ENCODE results near the gene PPP1R1C.

Gene PPP1R1C

DNA sequence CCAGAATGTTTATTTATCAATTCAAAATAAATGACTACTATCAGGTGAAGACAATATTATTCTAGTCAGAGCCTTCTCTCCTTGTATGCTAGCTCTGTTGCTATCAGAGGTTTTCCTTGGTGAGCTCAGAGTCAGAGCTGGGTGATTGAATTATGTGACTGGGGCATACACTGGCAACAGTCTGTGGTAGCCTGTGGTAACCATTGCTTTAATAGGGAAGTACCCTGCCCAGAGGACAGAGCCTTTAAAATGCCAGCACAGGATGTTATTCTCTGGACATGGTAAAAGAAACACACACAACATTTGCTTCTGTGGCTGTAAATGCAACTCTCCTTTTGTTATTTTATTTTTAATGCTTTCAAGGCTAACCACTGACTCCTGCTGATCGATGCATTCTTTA lies 124.7 kb downstream of the PPP1R1C start:
- Histone ChIP-seq H3K36me3 (ENCODE audit: insufficient read depth, low read length) (no peaks in the 10 kb centered on the region), H3K9ac (ENCODE audit: low read depth, low read length) (no peak overlapping the region), H3K4me1 (ENCODE audit: insufficient read depth, low read length) (peaks cover 4% of the 10 kb centered on the region; the same call in 1 of the 2 replicates)

DNA sequence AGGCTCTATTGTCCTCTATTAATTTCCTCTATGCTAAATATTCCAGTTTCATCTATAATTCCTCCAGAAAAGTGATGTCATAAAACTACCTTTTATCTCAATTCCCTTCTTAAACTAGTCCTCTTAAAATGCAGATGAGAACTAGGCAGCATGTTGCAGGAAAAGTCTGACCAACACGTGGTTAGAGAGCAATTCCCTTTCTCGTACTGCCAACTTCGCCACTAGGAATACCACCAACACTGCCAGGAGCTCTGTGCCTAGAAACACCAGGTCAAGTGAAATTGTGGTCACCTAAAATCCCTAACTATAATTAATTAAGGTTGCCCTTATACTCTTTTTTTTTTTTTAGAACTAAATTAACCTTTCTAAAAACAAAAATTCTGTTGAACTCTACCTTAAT lies 127.7 kb downstream of the PPP1R1C start:
- Histone ChIP-seq H3K4me1 (ENCODE audit: insufficient read depth, low read length) (peaks cover 4% of the 10 kb centered on the region; the same call in 1 of the 2 replicates), H3K36me3 (ENCODE audit: insufficient read depth, low read length) (no peaks in the 10 kb centered on the region), H3K9me3 (ENCODE audit: control insufficient read depth, insufficient read depth, low read length) (no peaks in the 10 kb centered on the region), H3K9ac (ENCODE audit: low read depth, low read length) (no peak overlapping the region)

More for the DNA sequence above, 124.7 kb downstream of the PPP1R1C start:
- H3K9me3 ChIP-seq (ENCODE audit: control insufficient read depth, insufficient read depth, low read length) = no peaks in the 10 kb centered on the region

DNA sequence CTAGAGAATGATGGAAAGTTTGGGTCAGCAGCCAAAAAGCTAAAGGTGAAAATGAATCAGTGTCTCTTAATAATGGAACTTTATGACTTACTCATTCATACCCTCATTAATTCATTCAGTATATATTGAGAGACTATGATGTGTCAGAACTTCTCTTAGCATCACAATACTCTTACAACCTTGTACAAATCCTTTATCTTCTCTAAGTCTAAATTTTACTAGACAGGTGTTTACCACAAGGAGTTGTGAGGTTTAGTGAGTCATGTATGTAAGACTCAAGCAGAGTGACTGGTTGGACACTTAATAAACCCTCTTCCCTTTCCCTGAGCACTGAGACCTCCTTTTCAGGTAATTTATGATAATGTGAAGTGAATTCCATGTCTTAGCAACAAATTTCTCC lies 129.6 kb downstream of the PPP1R1C start:
- no peaks in the 10 kb centered on the region for H3K36me3 ChIP-seq (ENCODE audit: insufficient read depth, low read length)
- no peaks in the 10 kb centered on the region for H3K9me3 ChIP-seq (ENCODE audit: control insufficient read depth, insufficient read depth, low read length)
- no peak overlapping the region for H3K9ac ChIP-seq (ENCODE audit: low read depth, low read length)
- H3K4me1 ChIP-seq (ENCODE audit: insufficient read depth, low read length) = peaks cover 4% of the 10 kb centered on the region; the same call in 1 of the 2 replicates

DNA sequence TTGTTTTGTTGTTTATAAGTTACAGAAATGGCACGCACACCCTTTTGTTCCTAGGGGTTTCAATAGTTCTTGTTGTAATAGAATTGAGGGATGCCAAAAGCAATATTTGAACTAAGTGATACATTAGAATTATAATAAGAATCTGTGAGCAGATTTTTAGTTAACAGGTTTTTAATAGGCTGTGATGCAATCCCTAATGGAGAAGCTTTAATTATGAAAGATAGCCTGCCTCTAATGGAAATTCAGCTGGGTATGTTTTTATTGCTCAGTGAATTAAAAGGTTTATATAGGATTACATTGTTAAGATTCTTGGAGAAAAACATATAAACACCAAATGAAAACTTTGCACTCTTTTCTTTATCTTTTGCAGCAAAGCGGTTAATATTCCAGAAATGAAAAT lies 131.1 kb downstream of the PPP1R1C start:
- Histone ChIP-seq H3K36me3 (ENCODE audit: insufficient read depth, low read length) (no peaks in the 10 kb centered on the region), H3K9me3 (ENCODE audit: control insufficient read depth, insufficient read depth, low read length) (no peaks in the 10 kb centered on the region), H3K4me1 (ENCODE audit: insufficient read depth, low read length) (no peaks in the 10 kb centered on the region), H3K9ac (ENCODE audit: low read depth, low read length) (no peak overlapping the region)

DNA sequence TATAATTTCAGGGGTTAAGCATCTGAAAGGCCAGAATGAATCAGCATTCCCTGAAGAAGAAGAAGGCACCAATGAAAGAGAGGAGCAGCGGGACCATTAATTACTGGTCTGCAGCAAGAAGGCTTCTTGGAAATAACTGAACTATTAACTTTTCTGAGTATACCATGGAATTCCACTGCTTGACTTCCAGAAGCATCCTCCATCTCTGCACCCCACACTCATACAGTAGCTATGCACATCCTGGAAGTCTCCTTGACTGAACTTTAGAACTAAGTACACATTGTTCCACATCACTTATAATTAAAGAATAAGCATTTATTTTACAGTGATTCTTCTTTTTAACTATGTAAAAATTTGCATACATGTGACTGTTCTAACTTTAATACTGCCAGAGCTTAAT lies 131.5 kb downstream of the PPP1R1C start:
- no peaks in the 10 kb centered on the region for H3K4me1 ChIP-seq (ENCODE audit: insufficient read depth, low read length)

DNA sequence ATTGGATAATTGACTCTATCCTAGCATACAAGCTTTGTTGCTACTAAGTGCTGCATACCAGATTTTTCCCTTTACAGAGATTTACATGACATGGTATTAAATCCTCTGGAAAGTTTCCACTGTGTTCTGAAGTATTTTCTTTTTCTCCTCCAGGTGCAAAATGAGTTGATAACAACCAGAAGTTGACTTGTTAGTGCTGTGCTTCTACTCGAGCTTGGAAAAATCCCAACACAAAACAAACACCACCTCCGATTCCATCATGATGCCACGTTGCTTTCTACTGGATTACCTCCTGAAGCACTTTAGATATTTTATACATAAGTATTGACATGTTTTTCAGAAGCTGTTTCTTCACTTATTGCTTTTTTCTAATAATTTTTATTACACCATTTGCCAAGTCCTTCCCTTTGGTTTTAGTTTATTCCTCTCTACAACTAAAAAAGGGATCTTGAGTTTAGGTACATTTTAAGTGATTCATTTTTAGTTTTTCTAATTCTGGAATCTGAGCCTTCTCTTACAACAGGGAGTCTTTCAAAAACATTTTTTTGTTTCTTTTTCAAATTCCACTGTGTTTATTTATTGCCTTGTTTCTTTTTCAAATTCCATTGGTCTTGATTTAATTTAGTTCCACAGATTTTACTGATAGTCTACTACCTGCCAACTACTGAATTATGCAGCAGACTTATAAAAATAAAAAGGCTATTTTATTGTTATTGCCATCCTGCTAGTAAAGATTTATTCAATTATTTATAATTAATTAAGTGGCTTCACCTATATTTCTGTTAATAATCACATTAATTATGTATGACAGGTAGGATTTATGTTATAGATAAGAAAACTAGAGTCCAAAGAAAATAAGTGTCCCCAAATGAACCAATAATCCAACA lies 143.4 kb downstream of the PPP1R1C start:
- no peaks in the 10 kb centered on the region for H3K9me3 ChIP-seq (ENCODE audit: control insufficient read depth, insufficient read depth, low read length)
- H3K36me3 ChIP-seq (ENCODE audit: insufficient read depth, low read length) = no peaks in the 10 kb centered on the region
- H3K4me1 ChIP-seq (ENCODE audit: insufficient read depth, low read length) = no peaks in the 10 kb centered on the region
- no peak overlapping the region for H3K9ac ChIP-seq (ENCODE audit: low read depth, low read length)

More for the DNA sequence above, 131.5 kb downstream of the PPP1R1C start:
- Histone ChIP-seq H3K9ac (ENCODE audit: low read depth, low read length) (no peak overlapping the region), H3K36me3 (ENCODE audit: insufficient read depth, low read length) (no peaks in the 10 kb centered on the region), H3K9me3 (ENCODE audit: control insufficient read depth, insufficient read depth, low read length) (no peaks in the 10 kb centered on the region)

DNA sequence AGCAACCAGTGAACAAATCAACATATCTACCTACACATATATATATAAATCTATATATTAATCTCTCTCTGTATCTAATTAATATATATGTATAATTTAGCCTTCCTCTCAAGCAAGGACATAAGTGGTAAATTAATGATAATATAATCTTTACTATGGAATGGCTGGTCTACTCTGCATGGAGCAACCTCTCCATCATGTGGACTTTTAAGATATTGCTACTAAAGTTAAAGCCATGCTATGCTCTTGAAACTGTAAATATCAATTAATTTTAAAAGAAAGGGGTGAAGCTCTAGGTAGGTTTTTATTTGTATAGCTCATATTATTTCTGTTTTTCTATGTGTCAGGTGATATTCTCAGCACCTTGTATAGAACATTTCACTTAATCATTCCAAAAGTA lies 147.0 kb downstream of the PPP1R1C start:
- H3K9me3 ChIP-seq (ENCODE audit: control insufficient read depth, insufficient read depth, low read length) = no peaks in the 10 kb centered on the region
- H3K4me1 ChIP-seq (ENCODE audit: insufficient read depth, low read length) = no peaks in the 10 kb centered on the region

DNA sequence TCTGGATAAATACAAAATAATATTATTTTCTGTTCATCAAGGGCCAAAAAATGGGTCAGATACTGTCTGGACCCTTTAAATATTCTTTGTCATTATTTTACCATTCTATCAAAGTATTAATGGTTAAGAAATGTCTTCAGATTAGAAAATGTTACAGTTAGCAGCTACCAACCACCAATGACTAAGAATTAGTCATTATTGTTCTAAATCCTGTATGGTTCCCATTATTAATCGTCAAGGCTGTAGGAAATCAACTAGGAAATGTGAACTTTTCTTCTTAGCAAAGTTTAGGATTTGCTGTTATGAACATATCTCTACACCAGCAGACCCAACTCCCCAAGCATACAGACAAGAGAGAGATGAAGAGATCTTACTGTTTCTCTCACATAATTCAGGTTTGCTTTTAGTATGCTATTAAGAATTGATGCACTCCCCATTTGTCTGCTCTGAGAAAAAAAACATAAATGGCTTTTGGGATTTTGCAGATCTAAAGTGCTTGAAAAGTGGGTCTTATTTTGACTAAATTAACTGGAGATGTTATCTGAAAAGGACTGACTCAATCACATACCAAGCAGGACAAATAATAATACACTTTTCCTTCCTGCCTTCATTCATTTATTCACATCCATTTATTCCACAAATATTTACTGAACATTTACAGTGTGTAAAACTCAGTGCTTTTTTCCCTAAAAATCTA lies 147.7 kb downstream of the PPP1R1C start:
- H3K9me3 ChIP-seq (ENCODE audit: control insufficient read depth, insufficient read depth, low read length) = no peaks in the 10 kb centered on the region
- H3K4me1 ChIP-seq (ENCODE audit: insufficient read depth, low read length) = no peaks in the 10 kb centered on the region

More for the DNA sequence above, 147.0 kb downstream of the PPP1R1C start:
- no peaks in the 10 kb centered on the region for H3K36me3 ChIP-seq (ENCODE audit: insufficient read depth, low read length)
- H3K9ac ChIP-seq (ENCODE audit: low read depth, low read length) = no peak overlapping the region

DNA sequence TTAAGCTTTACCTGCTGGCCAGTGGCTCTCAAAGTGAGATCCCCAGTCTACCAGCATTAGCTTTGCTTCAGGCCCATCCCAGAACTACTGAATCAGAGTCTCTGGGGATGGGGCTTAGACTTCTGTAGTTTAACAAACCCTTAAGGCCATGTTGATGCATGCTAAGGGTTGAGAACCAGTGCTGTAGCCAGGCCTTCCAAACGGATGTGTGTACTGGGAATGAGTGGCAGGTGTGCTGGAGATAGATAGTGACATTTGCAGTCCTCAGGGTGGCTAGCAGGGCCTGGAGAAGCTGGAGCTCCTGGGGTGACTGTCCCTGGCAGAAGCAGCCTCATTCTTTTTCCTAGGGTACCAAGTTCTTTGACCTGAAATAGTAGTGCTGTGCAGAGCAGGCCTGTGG lies 148.5 kb downstream of the PPP1R1C start:
- Histone ChIP-seq H3K4me1 (ENCODE audit: insufficient read depth, low read length) (no peaks in the 10 kb centered on the region), H3K36me3 (ENCODE audit: insufficient read depth, low read length) (no peaks in the 10 kb centered on the region), H3K9me3 (ENCODE audit: control insufficient read depth, insufficient read depth, low read length) (no peaks in the 10 kb centered on the region), H3K9ac (ENCODE audit: low read depth, low read length) (no peak overlapping the region)

More for the DNA sequence above, 147.7 kb downstream of the PPP1R1C start:
- Histone ChIP-seq H3K9ac (ENCODE audit: low read depth, low read length) (no peak overlapping the region), H3K36me3 (ENCODE audit: insufficient read depth, low read length) (no peaks in the 10 kb centered on the region)

DNA sequence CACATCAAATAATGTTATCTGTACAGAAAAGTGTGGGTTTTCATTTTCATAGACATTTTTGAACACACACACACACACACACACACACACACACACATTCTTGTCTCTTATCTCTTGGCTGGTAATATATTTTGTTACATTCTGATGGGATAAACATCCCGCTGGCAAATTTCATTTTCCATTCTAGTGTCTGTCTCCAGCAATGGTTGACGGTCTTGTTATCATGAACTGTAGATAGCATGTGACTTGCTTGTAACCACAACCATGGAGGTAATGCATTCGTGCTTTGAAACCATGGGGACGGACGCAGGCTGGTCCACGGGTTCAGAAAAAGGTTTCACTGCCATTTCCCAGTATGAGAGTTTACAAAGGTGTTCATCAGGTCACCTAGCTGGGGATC lies 156.4 kb downstream of the PPP1R1C start:
- no peak overlapping the region for H3K9ac ChIP-seq (ENCODE audit: low read depth, low read length)
- H3K4me1 ChIP-seq (ENCODE audit: insufficient read depth, low read length) = peaks cover 12% of the 10 kb centered on the region; the same call in 1 of the 2 replicates
- no peaks in the 10 kb centered on the region for H3K36me3 ChIP-seq (ENCODE audit: insufficient read depth, low read length)
- H3K9me3 ChIP-seq (ENCODE audit: control insufficient read depth, insufficient read depth, low read length) = no peaks in the 10 kb centered on the region

DNA sequence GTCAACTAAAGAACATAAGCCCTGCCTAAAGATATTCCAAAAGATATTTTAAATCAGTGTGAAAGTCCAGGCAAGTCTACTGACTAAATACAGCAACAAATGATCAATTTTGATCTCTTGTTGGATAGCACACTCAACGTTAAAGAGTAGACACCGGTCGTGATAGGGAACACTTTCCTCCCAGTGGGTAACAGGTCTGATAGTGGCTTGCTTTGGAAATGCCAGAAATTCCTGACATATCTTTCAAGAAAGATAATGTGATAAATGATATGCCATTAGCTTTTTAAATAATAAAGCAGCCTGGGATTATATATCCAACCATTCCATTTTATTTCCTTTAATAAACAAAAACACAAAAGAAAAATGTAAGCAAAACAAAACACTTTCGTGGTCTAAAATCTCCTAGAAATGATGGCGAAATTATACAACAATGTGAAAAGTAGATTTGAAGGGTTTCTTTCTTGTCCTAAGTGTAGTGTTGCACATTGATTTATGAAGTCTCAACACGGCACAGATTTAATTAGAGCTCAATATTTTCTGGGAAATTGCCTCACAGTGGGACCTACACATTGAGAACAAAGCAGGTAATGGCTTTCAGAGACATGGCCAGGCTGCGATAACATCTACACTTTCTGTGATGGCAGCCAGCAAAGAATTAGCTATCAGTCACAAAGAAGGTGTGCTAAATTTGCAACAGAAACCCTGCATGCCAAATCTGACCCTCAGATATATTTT lies 158.6 kb downstream of the PPP1R1C start:
- H3K36me3 ChIP-seq (ENCODE audit: insufficient read depth, low read length) = no peaks in the 10 kb centered on the region
- H3K9ac ChIP-seq (ENCODE audit: low read depth, low read length) = no peak overlapping the region
- H3K4me1 ChIP-seq (ENCODE audit: insufficient read depth, low read length) = peaks cover 12% of the 10 kb centered on the region; the same call in 1 of the 2 replicates
- no peaks in the 10 kb centered on the region for H3K9me3 ChIP-seq (ENCODE audit: control insufficient read depth, insufficient read depth, low read length)

DNA sequence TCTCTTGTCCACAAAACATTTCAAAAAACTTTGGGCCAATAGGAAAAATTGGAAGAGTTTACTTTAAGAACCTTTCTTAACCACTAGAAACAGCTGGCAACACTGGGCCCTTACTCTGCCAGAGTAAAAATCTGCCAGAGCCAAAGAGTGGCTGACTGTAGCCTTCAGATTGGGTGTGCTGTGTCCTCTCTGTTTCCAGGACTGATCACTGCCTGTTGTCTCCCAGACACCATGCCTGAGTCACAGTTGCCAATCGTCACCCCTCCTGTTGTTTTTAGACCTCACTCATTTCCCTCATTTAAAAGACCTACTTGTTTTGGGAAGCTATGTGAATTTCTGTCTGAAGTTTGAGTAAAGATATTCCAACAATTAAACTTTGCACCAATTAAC lies 159.1 kb downstream of the PPP1R1C start:
- Histone ChIP-seq H3K36me3 (ENCODE audit: insufficient read depth, low read length) (no peaks in the 10 kb centered on the region), H3K4me1 (ENCODE audit: insufficient read depth, low read length) (peaks cover 12% of the 10 kb centered on the region; the same call in 1 of the 2 replicates)

DNA sequence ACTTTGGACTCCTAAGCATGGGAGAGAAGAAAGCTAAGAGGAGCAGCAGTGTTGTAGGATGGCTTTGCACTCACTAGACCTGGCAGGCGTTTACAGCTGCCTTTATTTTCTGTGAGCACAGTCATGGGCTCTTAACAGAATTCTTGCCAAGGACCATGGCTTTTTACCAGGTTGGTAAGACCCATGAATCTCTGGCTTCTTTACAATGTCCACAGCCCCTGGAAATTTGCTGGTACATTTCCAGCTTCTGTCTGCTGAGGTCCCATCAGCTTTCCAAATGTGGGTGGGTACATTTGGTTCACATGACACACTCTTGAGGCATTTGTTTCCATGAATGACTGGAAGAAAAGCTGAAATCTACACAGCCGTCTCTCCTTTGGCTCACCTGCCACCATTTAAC lies 162.7 kb downstream of the PPP1R1C start:
- peaks cover 12% of the 10 kb centered on the region; the same call in 1 of the 2 replicates for H3K4me1 ChIP-seq (ENCODE audit: insufficient read depth, low read length)
- no peak overlapping the region for H3K9ac ChIP-seq (ENCODE audit: low read depth, low read length)
- H3K9me3 ChIP-seq (ENCODE audit: control insufficient read depth, insufficient read depth, low read length) = no peaks in the 10 kb centered on the region
- H3K36me3 ChIP-seq (ENCODE audit: insufficient read depth, low read length) = no peaks in the 10 kb centered on the region

More for the DNA sequence above, 159.1 kb downstream of the PPP1R1C start:
- Histone ChIP-seq H3K9me3 (ENCODE audit: control insufficient read depth, insufficient read depth, low read length) (no peaks in the 10 kb centered on the region), H3K9ac (ENCODE audit: low read depth, low read length) (no peak overlapping the region)

DNA sequence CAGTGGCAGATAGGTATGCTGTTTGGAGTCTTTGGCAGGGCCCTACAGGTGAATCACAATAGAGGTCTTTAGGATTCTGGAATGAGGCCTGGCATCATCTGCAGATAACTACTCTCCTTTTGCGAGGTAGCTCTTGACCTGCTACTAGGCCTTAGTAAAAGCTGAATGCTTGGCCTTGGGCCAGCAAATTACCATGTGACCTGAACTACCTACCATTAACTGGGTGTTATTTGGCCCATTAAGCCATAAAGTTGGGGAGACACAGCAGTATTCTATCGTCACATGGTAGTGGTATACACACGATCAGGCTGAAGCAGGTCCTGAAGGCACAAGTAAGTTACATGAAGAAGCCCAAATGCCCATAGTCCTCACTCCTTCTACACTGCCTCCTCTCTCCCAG lies 178.2 kb downstream of the PPP1R1C start:
- Histone ChIP-seq H3K36me3 (ENCODE audit: insufficient read depth, low read length) (no peaks in the 10 kb centered on the region), H3K9ac (ENCODE audit: low read depth, low read length) (no peak overlapping the region), H3K4me1 (ENCODE audit: insufficient read depth, low read length) (no peaks in the 10 kb centered on the region), H3K9me3 (ENCODE audit: control insufficient read depth, insufficient read depth, low read length) (no peaks in the 10 kb centered on the region)
